HL-60 (cell line): Measurements from ENCODE around the gene NINJ2.

Source experiments
- POLR2AphosphoS5 ChIP-seq: IDR thresholded peaks from 2 replicates; pipeline ENCODE4 v1.6.1; 2012; ENCODE audit warnings: low read depth
- TF ChIP-seq, protein P1 (sequence below): IDR thresholded peaks from one replicate; pipeline ENCODE4 v1.5.1; 2011; ENCODE audit warnings: low read length, control low read depth, inconsistent platforms; ENCODE audit not compliant: insufficient read depth

DNA sequence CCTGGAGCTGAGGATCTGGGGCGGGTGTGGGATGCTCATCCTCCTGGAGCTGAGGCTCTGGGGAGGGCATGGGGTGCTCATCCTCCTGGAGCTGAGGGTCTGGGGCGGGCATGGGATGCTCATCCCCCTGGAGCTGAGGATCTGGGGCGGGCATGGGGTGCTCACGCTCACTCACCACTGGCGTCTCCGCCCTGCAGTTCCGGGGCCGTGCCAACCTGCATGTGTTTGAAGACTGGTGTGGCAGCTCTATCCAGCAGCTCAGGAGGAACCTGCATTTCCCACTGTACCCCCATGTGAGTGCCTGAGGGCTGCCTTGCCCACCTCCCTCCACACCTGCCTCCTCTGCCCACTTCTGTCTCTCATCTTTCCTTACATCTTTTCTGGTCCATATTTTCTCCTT is 119.1 kb downstream of the NINJ2 start:
- TF ChIP-seq, protein P1, sequence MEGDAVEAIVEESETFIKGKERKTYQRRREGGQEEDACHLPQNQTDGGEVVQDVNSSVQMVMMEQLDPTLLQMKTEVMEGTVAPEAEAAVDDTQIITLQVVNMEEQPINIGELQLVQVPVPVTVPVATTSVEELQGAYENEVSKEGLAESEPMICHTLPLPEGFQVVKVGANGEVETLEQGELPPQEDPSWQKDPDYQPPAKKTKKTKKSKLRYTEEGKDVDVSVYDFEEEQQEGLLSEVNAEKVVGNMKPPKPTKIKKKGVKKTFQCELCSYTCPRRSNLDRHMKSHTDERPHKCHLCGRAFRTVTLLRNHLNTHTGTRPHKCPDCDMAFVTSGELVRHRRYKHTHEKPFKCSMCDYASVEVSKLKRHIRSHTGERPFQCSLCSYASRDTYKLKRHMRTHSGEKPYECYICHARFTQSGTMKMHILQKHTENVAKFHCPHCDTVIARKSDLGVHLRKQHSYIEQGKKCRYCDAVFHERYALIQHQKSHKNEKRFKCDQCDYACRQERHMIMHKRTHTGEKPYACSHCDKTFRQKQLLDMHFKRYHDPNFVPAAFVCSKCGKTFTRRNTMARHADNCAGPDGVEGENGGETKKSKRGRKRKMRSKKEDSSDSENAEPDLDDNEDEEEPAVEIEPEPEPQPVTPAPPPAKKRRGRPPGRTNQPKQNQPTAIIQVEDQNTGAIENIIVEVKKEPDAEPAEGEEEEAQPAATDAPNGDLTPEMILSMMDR, result no peak
- no peak for TF ChIP-seq POLR2AphosphoS5
